Activated CD8-positive, alpha-beta memory T cell treated with anti-CD3 and anti-CD28 coated beads for 48 hours (primary cell): ENCODE data around the gene ARID1B.

Source experiments
- DNase-seq, 3 experiments: peaks; one replicate each; pipeline ENCODE4 v3.0.0-alpha.2; 2020; ENCODE audit warnings: low read depth in 2 of 3, low spot score in 2 of 3

The ARID1B gene

DNA sequence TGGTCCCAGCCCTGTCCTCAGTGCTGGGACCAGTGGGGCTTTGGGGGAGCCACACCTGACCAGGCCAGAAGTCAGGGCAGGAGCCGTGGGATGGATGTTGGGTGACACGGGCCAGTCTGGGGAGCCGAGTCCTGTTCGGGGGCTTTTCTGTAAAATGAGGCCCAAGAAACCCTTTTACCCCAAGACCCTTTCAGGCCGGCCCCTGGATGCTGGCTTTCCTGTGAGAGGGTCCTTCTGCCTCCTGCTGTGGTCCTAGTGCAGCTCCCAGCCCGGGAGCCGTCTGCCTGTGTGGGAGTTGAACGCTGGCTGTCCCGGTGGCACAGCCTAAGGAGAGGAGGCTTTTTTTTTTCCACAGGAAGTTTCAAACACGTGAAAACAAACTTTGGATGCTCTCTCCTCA is 422.9 kb downstream of the ARID1B start:
- DNase-seq, result no peak

DNA sequence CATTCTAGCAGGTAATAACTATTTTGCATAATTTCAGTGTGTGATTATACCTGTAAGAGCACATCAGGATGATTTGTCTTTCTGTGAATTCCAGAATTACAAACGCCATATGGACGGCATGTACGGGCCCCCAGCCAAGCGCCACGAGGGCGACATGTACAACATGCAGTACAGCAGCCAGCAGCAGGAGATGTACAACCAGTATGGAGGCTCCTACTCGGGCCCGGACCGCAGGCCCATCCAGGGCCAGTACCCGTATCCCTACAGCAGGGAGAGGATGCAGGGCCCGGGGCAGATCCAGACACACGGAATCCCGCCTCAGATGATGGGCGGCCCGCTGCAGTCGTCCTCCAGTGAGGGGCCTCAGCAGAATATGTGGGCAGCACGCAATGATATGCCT is 423.4 kb downstream of the ARID1B start:
- no peak for DNase-seq

DNA sequence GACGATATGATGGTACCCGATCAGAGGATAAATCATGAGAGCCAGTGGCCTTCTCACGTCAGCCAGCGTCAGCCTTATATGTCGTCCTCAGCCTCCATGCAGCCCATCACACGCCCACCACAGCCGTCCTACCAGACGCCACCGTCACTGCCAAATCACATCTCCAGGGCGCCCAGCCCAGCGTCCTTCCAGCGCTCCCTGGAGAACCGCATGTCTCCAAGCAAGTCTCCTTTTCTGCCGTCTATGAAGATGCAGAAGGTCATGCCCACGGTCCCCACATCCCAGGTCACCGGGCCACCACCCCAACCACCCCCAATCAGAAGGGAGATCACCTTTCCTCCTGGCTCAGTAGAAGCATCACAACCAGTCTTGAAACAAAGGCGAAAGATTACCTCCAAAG is 423.9 kb downstream of the ARID1B start:
- no peak for DNase-seq

DNA sequence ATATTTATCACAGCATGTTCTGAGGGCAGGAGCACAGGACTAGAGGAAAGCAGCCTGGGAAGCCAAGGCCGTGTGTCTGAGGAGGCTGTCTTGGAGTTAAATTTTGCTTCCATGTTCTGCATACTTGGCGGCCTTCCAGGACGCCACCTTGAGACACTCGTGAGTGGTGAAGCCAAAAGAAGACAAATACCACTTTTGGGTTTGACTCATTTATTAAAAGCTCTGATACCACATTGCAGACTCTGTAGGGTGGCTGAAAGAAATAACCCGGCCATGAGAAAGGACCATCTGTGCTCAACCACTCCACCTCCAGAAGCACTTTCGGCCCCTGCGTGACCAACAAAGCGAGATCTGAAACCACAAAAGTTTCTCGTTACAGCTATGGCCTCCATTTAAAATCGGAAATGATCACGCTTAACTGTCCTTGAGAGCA is 426.1 kb downstream of the ARID1B start:
- no peak for DNase-seq

DNA sequence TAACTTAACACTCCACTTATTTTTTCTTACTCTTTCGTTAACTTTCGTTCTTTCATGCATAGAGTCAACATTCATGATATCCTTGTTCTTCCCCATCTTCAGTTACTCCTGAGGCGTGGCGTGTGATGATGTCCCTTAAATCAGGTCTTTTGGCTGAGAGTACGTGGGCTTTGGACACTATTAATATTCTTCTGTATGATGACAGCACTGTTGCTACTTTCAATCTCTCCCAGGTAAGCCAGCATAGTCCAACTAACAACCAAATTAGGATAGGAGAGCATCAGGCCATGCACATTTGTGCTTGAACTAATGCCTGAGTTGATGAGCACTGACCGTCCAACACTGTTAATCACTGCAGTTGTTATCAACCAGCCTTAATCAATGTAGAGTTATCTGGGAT is 426.6 kb downstream of the ARID1B start:
- no peak for DNase-seq

DNA sequence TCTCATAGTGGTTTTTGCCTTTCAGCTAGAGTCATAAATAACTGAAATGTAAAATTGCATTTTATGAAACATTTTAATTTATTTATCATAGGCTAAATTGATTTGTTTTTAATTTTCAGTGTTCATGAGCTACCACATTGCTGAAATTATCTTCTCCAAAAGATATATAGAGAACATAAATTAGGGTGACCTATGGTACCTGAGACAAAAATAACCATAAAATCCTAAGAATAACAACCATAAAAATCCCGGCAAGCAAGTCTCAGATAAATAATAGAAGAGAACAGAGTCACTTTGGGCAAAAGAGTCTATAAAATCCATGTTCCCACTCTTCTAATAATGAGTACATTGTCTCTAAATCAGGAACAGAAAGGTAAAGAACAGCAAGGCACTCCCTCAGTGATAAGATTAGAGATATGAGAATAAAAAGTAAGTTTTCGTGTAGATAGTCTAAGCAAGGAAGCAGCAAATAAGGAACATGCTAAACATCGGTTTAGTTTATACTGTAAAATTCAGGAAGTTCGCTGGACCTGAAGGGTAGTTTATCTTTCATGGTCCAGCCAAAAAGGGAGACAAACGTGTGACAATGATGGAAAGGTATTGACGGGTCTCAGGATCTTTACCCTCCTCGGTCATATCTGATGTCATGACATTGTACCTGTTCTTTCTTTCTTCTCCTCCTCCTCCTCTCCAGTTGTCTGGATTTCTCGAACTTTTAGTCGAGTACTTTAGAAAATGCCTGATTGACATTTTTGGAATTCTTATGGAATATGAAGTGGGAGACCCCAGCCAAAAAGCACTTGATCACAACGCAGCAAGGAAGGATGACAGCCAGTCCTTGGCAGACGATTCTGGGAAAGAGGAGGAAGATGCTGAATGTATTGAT is 428.5 kb downstream of the ARID1B start:
- DNase-seq, result no peak

DNA sequence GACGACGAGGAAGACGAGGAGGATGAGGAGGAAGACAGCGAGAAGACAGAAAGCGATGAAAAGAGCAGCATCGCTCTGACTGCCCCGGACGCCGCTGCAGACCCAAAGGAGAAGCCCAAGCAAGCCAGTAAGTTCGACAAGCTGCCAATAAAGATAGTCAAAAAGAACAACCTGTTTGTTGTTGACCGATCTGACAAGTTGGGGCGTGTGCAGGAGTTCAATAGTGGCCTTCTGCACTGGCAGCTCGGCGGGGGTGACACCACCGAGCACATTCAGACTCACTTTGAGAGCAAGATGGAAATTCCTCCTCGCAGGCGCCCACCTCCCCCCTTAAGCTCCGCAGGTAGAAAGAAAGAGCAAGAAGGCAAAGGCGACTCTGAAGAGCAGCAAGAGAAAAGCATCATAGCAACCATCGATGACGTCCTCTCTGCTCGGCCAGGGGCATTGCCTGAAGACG is 429.2 kb downstream of the ARID1B start:
- no peak for DNase-seq

DNA sequence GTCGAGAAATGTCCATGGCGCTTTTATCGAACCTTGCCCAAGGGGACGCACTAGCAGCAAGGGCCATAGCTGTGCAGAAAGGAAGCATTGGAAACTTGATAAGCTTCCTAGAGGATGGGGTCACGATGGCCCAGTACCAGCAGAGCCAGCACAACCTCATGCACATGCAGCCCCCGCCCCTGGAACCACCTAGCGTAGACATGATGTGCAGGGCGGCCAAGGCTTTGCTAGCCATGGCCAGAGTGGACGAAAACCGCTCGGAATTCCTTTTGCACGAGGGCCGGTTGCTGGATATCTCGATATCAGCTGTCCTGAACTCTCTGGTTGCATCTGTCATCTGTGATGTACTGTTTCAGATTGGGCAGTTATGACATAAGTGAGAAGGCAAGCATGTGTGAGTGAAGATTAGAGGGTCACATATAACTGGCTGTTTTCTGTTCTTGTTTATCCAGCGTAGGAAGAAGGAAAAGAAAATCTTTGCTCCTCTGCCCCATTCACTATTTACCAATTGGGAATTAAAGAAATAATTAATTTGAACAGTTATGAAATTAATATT is 430.4 kb downstream of the ARID1B start:
- DNase-seq, result no peak

DNA sequence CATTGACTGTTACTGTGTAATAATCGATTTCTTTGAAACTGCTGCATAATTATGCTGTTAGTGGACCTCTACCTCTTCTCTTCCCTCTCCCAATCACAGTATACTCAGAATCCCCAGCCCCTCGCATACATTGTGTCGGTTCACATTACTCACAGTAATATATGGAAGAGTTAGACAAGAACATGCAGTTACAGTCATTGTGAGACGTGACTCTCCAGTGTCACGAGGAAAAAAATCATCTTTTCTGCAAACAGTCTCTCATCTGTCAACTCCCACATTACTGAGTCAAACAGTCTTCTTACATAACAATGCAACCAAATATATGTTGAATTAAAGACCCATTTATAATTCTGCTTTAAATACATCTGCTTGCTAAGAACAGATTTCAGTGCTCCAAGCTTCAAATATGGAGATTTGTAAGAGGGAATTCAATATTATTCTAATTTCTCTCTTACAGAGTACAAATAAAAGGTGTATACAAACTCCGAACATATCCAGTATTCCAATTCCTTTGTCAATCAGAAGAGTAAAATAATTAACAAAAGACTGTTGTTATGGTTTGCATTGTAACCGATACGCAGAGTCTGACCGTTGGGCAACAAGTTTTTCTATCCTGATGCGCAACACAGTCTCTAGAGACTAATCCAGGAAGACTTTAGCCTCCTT is 432.8 kb downstream of the ARID1B start:
- no peak for DNase-seq

DNA sequence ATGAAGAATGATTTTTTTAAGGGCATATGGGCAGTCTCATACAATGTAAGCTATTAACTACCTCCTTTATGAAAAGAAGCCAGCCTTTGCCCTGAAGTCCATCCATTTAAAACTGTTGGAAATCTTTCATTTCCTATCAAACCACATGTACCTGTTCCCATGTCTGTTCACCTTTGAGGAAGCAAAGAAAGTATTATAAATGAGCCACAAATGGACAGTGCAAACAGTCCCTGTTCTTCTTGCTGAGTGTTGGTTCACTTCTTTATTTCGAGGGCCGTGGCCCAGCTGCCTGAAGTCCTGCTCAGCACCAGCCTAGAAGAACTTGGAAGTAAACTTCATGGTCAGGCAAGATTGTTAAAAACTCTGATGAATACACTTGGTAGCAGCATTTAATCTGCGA is 433.8 kb downstream of the ARID1B start:
- DNase-seq, result no peak

DNA sequence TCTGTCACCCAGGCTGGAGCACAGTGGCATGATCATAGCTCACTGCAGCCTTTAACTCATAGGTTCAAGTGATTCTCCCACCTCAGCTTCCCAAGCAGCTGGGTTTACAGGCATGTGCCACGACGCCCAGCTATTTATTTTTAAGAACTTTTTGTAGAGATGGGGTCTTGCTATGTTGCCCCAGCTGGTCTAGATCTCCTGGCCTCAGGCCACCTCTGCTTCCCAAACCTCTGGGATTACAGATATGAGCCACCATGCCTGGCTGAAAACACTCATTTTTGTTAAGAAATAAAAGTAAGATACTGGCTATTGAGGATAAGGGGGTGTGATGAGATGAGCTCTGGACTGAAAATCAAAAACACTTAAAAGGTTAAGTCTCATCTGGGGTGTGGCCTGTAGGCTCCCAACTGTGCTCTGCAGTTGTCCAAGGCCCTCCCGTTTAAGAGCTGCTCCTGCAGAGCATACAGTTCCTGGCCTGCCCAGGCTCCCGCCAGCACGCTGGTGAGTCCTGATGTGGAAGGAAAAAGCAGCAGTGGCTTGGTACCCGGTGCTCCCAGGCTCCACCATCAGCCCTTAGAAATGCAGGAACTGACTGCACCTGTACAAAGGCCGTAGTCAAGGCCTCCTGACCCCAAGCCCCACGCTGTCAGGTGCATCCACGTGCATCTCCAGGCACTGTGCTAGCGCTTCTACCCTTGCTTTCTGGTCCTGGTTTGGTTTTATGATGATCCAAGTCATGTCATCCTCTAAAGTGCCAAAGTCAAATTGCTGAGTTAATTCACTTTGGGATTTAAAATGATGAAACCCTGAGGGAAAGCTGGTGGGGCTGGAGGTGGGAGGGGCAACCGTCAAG is 434.7 kb downstream of the ARID1B start:
- no peak for DNase-seq

DNA sequence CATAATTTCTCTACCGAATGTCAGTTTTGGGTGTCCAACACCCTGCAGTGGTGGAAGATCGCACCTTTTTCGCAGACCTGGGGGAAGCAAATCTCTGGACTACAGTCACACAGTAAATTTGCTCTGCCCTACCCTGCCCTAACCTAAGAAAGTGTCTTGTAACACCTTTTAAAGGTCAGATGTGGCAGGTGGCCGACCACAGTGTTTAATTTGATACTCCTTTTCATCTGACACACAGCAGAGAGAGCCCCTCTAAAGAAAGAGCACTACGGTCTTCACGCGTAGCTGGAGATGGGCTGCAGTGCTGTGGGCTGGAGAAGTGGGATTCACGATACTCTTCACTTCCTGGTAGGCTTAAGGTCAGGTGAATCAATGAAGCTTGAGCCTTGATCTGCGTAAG is 436.2 kb downstream of the ARID1B start:
- DNase-seq, result no peak

DNA sequence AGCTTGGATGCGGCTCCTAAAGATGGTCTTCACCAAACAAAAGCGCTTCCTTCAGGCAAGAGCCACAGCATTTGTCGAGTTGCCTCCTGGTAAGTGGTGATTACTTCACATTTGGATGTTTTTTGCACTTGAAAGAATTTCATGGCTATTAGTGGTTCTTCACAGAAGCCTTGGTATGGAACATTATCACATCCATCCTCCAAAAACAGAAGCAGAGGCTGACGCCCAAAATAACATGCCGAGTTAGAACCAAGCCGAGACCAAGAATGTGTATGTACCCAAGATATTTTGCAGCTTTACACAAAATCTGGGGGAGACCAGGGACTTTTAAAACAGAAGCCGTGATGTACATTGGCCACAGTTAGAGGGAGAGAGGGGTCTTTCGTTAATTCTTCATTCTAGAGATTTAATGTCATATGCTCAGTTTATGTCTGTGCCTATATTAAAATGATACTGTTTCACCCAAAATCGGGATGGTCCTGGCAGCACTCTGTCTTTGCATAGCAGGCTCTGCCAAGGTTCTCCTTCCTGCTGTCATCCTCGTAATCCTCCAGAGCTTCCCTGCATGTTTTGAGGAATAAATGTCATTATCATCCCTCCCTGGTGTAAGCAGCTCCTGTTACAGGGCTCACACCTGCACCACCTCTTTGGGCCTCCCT is 436.9 kb downstream of the ARID1B start:
- no peak for DNase-seq

DNA sequence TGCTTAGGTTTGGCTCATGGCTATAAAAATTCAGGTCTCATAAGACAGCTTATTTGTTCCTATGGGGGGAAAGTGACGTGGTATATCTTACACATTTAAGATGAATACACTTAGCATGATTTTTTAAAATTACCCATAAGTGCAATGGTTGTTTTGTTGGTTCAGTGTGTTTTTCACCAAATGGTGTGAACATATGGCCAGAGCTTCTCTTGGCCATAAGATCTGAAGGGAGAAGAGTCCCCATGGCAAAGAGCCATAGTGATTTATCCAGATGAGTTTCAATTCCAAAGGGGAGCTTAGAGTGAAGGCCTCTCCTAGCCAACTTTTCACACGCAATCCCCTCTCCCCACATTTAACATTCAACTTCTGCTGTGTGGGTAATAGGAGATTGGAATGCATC is 438.5 kb downstream of the ARID1B start:
- no peak for DNase-seq

DNA sequence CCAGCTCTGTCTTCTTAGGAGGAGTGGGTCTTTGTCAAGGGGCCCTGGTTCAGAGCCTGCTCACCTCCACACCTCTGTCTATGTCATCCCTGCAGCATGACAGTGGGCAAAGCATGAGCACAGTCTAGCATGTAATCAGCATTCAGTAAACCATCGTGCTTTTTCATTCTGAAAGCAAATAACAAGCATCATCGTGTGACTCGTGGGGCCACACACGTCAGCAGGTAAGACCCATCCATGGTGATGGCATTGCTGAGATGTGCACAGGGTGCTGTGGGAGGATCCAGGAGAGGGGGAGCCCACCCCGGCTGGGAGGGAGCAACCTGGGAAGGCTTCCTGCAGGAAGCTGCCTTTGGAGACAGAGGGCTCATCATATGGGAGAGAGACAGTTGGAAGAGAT is 439.4 kb downstream of the ARID1B start:
- no peak for DNase-seq

DNA sequence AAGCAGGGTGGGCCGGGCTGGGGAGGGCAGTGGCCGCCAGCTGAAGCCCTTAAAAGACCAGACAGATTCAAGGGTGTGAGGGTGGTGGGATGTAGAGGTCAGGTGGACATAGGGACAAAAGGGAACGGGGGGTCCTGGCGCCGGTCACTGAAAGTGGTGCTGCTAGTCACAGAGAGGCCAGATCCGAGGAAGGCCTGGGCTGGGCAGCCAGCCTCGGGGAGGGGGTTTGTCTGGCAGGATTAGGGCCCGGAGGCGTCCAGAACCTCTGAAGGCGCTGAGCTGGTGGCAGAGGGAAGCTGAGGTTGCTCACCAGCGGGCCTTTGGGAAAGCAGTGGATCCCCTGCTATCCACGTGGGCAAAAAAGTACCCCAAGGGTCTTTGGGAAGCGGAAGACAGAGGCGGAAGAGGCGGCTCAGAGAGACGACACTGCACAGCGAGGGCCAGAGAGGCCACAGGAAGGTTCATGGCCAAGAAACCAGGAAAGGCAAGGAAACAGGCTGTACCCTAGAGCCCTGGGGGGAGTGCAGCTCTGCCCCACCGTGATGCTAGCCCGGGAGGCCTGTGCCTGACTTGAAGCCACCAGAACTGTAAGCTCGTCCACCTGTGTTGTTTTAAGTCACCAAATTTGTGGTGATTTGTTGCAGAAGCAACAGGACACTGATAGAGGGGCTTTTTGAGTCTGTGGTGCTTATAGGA is 440.2 kb downstream of the ARID1B start:
- DNase-seq, result no peak

DNA sequence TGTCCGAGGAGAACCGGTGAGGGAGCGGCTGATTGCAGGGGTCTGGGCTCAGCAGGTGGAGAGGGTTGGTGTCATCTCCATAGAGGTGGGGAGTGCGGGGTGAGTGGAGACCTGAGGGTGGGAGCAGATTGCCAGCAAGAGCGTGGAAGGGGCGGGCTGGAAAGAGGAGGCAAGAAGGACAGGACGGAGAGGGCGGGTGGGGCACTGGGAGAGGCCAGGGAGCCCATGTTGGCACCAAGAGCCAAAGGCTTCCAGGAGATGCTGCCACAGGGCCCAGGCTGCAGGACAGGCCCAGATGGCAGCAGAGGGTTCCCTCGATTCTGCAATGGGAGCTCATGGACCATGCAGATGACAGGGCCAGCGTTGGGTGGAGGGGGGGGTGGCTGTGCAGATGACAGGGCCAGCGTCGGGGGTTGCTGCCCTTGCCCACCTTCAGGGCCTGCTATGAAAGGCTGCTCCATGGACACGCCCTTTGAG is 440.8 kb downstream of the ARID1B start:
- DNase-seq, result no peak

DNA sequence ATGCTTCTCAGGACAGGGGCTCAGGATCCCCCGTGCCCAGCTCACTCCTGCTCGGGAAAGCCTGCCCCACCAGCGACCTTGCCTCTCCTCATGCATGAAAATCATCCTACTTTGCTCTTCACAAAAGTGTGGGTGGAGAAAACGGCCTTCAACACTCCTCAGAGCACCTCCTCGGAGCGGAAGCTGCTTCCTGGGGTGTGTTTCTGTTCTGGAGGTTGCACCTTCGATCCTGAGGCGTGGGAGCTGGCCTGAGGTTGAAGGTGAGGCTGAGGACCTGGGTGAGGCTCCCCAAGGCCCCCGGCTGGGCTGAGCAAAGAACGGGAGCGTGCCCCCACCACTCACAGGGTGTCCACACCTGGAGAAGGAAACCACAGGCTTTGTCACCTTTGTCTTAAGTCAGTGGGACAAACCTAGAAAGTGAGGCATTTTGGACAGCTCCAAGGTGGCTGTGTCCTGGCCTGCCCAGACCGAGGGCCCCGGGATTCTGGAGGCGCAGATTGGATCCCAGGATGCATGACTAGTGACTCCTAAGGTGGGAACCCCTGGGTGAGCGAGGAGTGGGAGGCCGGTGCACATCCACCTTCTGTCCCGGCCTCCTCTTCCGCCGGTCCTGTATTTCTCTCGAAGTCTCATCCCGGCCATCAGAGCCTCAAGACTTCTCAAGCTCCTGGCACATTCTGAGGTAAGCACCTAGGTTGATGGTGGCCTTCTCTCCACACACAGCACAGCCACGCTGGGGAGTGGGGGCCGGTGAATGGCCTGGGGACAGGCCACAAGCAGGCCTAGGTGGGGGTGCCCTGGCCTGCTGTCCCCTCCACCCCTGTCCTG is 441.4 kb downstream of the ARID1B start:
- DNase-seq, result no peak
